WTC11 (cell line): Measurements from ENCODE around the gene UPP1. TPM values are rescaled to one million over a fixed set of nuclear protein-coding genes. Genes with fewer than 3 reads are reported as not detected.

ENCODE experiments used
- ATAC-seq: fragments of 200-7000 bp; cut with Tn5 transposase; 2 replicates; pipeline ENCODE4 v1.10.0; 2021; ENCODE audit warnings: mild to moderate bottlenecking, moderate library complexity
- CTCF ChIA-PET: fragments of 300-600 bp; sonication (Branson Sonifier 250); formaldehyde crosslinking; loops from one replicate; lab custom pipeline; 2021; ENCODE audit warnings: antibody characterized with exemption; lab: Charles Lee
- POLR2A ChIA-PET: fragments of 350-600 bp; sonication (Branson Sonifier 250); formaldehyde crosslinking; loops from one replicate; lab custom pipeline; 2021; ENCODE audit warnings: antibody characterized with exemption; lab: Charles Lee
- DNase-seq: peaks from one replicate; pipeline ENCODE4 v3.0.0; 2021; ENCODE audit warnings: low spot score
- H3K27ac Mint-ChIP-seq: 2 replicates; pipeline ENCODE4 v1.8.0; 2021; ENCODE audit warnings: mixed read lengths
- H3K27me3 Mint-ChIP-seq: 2 replicates; pipeline ENCODE4 v1.8.0; 2021; ENCODE audit warnings: low read depth, mild to moderate bottlenecking, moderate library complexity, mixed read lengths
- H3K36me3 Mint-ChIP-seq: 2 replicates; pipeline ENCODE4 v1.8.0; 2021; ENCODE audit warnings: mixed read lengths
- H3K4me1 Mint-ChIP-seq: 2 replicates; pipeline ENCODE4 v1.8.0; 2022; ENCODE audit warnings: mixed read lengths
- H3K4me3 Mint-ChIP-seq: 2 replicates; pipeline ENCODE4 v1.8.0; 2021; ENCODE audit warnings: mild to moderate bottlenecking, moderate library complexity, mixed read lengths
- H3K9me3 Mint-ChIP-seq: 2 replicates; pipeline ENCODE4 v1.8.0; 2021; ENCODE audit warnings: mixed read lengths
- ATF1 ChIP-seq: sonication (generic); formaldehyde crosslinking; IDR thresholded peaks from 2 replicates; pipeline ENCODE4 v1.8.1; 2023; ENCODE audit warnings: mild to moderate bottlenecking, moderate library complexity, missing genetic modification reagents
- CREB1 ChIP-seq: sonication (generic); formaldehyde crosslinking; IDR thresholded peaks from 2 replicates; pipeline ENCODE4 v1.8.0; 2023; ENCODE audit warnings: mild to moderate bottlenecking, missing genetic modification reagents
- CREM ChIP-seq: sonication (generic); formaldehyde crosslinking; IDR thresholded peaks from 2 replicates; pipeline ENCODE4 v1.8.1; 2022; ENCODE audit warnings: mild to moderate bottlenecking, missing genetic modification reagents, moderate library complexity
- ELF4 ChIP-seq: sonication (generic); formaldehyde crosslinking; IDR thresholded peaks from 2 replicates; pipeline ENCODE4 v1.8.1; 2022; ENCODE audit warnings: low read depth, mild to moderate bottlenecking, moderate library complexity, missing genetic modification reagents
- GABPB1 ChIP-seq: sonication (generic); formaldehyde crosslinking; IDR thresholded peaks from 2 replicates; pipeline ENCODE4 v1.8.1; 2023; ENCODE audit warnings: mild to moderate bottlenecking, missing genetic modification reagents
- GRHL2 ChIP-seq: fragments of 250-450 bp; sonication (Bioruptor Pico); IDR thresholded peaks from 2 replicates; pipeline ENCODE4 v1.8.0; 2022; ENCODE audit warnings: mild to moderate bottlenecking, moderate library complexity; ENCODE audit not compliant: insufficient replicate concordance, severe bottlenecking
- NR3C1 ChIP-seq: sonication (generic); formaldehyde crosslinking; conservative IDR thresholded peaks from 2 replicates; pipeline ENCODE4 v1.8.1; 2023; ENCODE audit warnings: low read depth, mild to moderate bottlenecking, missing genetic modification reagents
- RELA ChIP-seq: sonication (generic); formaldehyde crosslinking; IDR thresholded peaks from 2 replicates; pipeline ENCODE4 v1.8.1; 2022; ENCODE audit warnings: missing genetic modification reagents, mild to moderate bottlenecking, borderline replicate concordance
- RORB ChIP-seq: fragments of 250-450 bp; sonication (Bioruptor Pico); IDR thresholded peaks from 2 replicates; pipeline ENCODE4 v1.9.0; 2021; ENCODE audit warnings: mild to moderate bottlenecking
- TCF7 ChIP-seq: sonication (generic); formaldehyde crosslinking; IDR thresholded peaks from 2 replicates; pipeline ENCODE4 v1.8.0; 2022; ENCODE audit warnings: mild to moderate bottlenecking, low read depth, missing genetic modification reagents, moderate library complexity
- TEAD1 ChIP-seq: sonication (generic); formaldehyde crosslinking; IDR thresholded peaks from 2 replicates; pipeline ENCODE4 v1.8.0; 2022; ENCODE audit warnings: mild to moderate bottlenecking, missing genetic modification reagents
- TP53 ChIP-seq: sonication (generic); formaldehyde crosslinking; IDR thresholded peaks from 2 replicates; pipeline ENCODE4 v1.8.1; 2023; ENCODE audit warnings: mild to moderate bottlenecking, missing genetic modification reagents
- ZNF138 ChIP-seq: sonication (generic); formaldehyde crosslinking; conservative IDR thresholded peaks from 2 replicates; pipeline ENCODE4 v1.8.1; 2022; ENCODE audit warnings: mild to moderate bottlenecking, moderate library complexity, missing genetic modification reagents
- ZNF232 ChIP-seq: sonication (generic); formaldehyde crosslinking; IDR thresholded peaks from 2 replicates; pipeline ENCODE4 v1.8.0; 2022; ENCODE audit warnings: mild to moderate bottlenecking, missing genetic modification reagents
- ZNF423 ChIP-seq: fragments of 250-450 bp; sonication (Bioruptor Pico); IDR thresholded peaks from 2 replicates; pipeline ENCODE4 v2.1.2; 2022; ENCODE audit warnings: mild to moderate bottlenecking, moderate library complexity
- total RNA-seq: library from RNA; stranded (reverse); gene quantifications from 3 replicates; pipeline ENCODE4 v1.2.3, GENCODE V29; 2021
- TF ChIP-seq, protein P1 (sequence below): sonication (generic); formaldehyde crosslinking; IDR thresholded peaks from 2 replicates; pipeline ENCODE4 v1.8.1; 2022; ENCODE audit warnings: missing genetic modification reagents, borderline replicate concordance
- TF ChIP-seq, protein P2 (sequence below): sonication (generic); formaldehyde crosslinking; IDR thresholded peaks from 2 replicates; pipeline ENCODE4 v1.8.0; 2022; ENCODE audit warnings: missing genetic modification reagents
- TF ChIP-seq, protein P3 (sequence below): sonication (generic); formaldehyde crosslinking; IDR thresholded peaks from 2 replicates; pipeline ENCODE4 v1.8.0; 2022; ENCODE audit warnings: mild to moderate bottlenecking, missing genetic modification reagents
- TF ChIP-seq, protein P4 (sequence below): sonication (generic); formaldehyde crosslinking; conservative IDR thresholded peaks from 2 replicates; pipeline ENCODE4 v1.8.1; 2022; ENCODE audit warnings: mild to moderate bottlenecking, missing genetic modification reagents
- TF ChIP-seq, protein P5 (sequence below): sonication (generic); formaldehyde crosslinking; IDR thresholded peaks from 2 replicates; pipeline ENCODE4 v1.8.0; 2022; ENCODE audit warnings: mild to moderate bottlenecking, missing genetic modification reagents
- TF ChIP-seq, protein P6 (sequence below): fragments of 250-450 bp; sonication (Bioruptor Pico); IDR thresholded peaks from 2 replicates; pipeline ENCODE4 v1.9.0; 2021; ENCODE audit warnings: mild to moderate bottlenecking
- TF ChIP-seq, protein P7 (sequence below): sonication (generic); formaldehyde crosslinking; IDR thresholded peaks from 2 replicates; pipeline ENCODE4 v1.8.1; 2023; ENCODE audit warnings: mild to moderate bottlenecking, missing genetic modification reagents
- TF ChIP-seq, protein P8 (sequence below): fragments of 250-450 bp; sonication (Bioruptor Pico); IDR thresholded peaks from 2 replicates; pipeline ENCODE4 v2.1.2; 2022; ENCODE audit warnings: mild to moderate bottlenecking, moderate library complexity

Gene UPP1
- total RNA-seq, 1 experiment from 2014 or later, result 55.6 TPM

DNA sequence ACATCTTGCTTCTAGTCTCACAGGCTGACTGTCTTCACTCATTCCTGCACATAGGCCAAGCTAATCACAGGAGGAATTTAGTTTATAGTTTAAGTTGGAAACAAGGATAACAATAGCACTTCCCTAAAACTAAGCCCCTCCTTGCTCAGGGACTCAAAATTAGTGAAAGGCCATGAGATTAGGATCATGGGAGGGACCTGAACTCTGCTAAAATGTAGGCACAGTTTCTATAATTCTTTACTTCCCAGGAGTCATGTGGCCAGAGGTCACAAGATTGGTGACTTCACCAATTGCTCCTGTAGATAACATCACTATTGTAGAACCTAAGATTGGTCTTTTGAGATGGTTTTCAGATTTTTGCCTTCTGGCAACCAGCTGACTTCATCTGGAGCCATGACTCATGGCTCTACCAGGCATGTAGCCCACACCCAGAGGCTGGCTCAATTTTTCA is 14.8 kb upstream of the UPP1 start:
- Mint-ChIP-seq H3K4me1 (no peaks in the 10 kb centered on the region), H3K27me3 (no peaks in the 10 kb centered on the region), H3K27ac (no peak overlapping the region), H3K9me3 (peaks cover 10% of the 10 kb centered on the region), H3K36me3 (peaks cover 4% of the 10 kb centered on the region), H3K4me3 (no peak overlapping the region)
- DNase-seq (no peak), ATAC-seq (no peak)
- ChIA-PET CTCF (no interaction called here), POLR2A (no interaction called here)
- TF ChIP-seq ELF4 (CRISPR knock-in tag) (no peak), TCF7 (CRISPR knock-in tag) (no peak), ATF1 (CRISPR knock-in tag) (no peak), RORB (no peak), GRHL2 (CRISPR knock-in tag) (no peak), CREM (CRISPR knock-in tag) (no peak), GABPB1 (CRISPR knock-in tag) (no peak), CREB1 (CRISPR knock-in tag) (no peak), ZNF232 (CRISPR knock-in tag) (no peak), TP53 (CRISPR knock-in tag) (no peak), ZNF423 (CRISPR knock-in tag) (no peak), NR3C1 (CRISPR knock-in tag) (no peak), ZNF138 (CRISPR knock-in tag) (no peak)
- TF ChIP-seq, protein P1, sequence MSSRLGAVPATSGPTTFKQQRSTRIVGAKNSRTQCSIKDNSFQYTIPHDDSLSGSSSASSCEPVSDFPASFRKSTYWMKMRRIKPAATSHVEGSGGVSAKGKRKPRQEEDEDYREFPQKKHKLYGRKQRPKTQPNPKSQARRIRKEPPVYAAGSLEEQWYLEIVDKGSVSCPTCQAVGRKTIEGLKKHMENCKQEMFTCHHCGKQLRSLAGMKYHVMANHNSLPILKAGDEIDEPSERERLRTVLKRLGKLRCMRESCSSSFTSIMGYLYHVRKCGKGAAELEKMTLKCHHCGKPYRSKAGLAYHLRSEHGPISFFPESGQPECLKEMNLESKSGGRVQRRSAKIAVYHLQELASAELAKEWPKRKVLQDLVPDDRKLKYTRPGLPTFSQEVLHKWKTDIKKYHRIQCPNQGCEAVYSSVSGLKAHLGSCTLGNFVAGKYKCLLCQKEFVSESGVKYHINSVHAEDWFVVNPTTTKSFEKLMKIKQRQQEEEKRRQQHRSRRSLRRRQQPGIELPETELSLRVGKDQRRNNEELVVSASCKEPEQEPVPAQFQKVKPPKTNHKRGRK, result no peak
- TF ChIP-seq, protein P2, sequence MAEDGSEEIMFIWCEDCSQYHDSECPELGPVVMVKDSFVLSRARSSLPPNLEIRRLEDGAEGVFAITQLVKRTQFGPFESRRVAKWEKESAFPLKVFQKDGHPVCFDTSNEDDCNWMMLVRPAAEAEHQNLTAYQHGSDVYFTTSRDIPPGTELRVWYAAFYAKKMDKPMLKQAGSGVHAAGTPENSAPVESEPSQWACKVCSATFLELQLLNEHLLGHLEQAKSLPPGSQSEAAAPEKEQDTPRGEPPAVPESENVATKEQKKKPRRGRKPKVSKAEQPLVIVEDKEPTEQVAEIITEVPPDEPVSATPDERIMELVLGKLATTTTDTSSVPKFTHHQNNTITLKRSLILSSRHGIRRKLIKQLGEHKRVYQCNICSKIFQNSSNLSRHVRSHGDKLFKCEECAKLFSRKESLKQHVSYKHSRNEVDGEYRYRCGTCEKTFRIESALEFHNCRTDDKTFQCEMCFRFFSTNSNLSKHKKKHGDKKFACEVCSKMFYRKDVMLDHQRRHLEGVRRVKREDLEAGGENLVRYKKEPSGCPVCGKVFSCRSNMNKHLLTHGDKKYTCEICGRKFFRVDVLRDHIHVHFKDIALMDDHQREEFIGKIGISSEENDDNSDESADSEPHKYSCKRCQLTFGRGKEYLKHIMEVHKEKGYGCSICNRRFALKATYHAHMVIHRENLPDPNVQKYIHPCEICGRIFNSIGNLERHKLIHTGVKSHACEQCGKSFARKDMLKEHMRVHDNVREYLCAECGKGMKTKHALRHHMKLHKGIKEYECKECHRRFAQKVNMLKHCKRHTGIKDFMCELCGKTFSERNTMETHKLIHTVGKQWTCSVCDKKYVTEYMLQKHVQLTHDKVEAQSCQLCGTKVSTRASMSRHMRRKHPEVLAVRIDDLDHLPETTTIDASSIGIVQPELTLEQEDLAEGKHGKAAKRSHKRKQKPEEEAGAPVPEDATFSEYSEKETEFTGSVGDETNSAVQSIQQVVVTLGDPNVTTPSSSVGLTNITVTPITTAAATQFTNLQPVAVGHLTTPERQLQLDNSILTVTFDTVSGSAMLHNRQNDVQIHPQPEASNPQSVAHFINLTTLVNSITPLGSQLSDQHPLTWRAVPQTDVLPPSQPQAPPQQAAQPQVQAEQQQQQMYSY (CRISPR knock-in tag), result no peak
- TF ChIP-seq, protein P3, sequence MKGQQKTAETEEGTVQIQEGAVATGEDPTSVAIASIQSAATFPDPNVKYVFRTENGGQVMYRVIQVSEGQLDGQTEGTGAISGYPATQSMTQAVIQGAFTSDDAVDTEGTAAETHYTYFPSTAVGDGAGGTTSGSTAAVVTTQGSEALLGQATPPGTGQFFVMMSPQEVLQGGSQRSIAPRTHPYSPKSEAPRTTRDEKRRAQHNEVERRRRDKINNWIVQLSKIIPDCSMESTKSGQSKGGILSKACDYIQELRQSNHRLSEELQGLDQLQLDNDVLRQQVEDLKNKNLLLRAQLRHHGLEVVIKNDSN (CRISPR knock-in tag), result no peak
- TF ChIP-seq, protein P4, sequence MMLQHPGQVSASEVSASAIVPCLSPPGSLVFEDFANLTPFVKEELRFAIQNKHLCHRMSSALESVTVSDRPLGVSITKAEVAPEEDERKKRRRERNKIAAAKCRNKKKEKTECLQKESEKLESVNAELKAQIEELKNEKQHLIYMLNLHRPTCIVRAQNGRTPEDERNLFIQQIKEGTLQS (CRISPR knock-in tag), result no peak
- TF ChIP-seq, protein P5, sequence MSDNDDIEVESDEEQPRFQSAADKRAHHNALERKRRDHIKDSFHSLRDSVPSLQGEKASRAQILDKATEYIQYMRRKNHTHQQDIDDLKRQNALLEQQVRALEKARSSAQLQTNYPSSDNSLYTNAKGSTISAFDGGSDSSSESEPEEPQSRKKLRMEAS (CRISPR knock-in tag), result no peak

DNA sequence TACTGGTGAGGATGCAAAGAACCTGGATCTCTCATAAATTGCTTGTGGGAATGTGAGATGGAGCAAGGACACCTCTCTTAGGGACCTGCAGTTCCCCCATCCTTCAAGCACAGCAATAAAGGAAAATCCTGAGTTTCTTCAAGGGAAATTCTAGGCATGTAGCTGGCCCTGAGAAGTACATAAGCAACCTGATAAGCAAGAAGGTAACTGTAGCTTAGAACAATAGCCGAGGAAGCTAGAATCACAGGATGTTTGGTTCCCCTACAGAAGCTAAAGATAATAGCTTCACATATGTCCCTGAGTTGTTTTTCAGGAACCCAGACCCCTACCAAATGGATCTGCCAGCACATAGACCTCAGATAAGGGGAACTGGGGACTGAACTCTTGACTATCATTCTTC is 11.6 kb upstream of the UPP1 start:
- ChIA-PET POLR2A (interaction anchor here (1.0 kb wide), 1 partner anchor 9 kb away, joined by 3 read pairs; no protein-coding TSS in a partner anchor), CTCF (no interaction called here)
- no peaks in the 10 kb centered on the region for H3K36me3 Mint-ChIP-seq
- H3K27me3 Mint-ChIP-seq, result no peaks in the 10 kb centered on the region
- DNase-seq, result no peak
- no peak overlapping the region for H3K4me3 Mint-ChIP-seq
- no peak overlapping the region for H3K27ac Mint-ChIP-seq
- ATAC-seq, result no peak
- 0 out of 2 replicates have a peak, but pooled peaks cover under 1% of the 10 kb centered on the region for H3K4me1 Mint-ChIP-seq
- peaks cover 8% of the 10 kb centered on the region; the same call in 1 of the 2 replicates for H3K9me3 Mint-ChIP-seq
- TF ChIP-seq, protein P6, sequence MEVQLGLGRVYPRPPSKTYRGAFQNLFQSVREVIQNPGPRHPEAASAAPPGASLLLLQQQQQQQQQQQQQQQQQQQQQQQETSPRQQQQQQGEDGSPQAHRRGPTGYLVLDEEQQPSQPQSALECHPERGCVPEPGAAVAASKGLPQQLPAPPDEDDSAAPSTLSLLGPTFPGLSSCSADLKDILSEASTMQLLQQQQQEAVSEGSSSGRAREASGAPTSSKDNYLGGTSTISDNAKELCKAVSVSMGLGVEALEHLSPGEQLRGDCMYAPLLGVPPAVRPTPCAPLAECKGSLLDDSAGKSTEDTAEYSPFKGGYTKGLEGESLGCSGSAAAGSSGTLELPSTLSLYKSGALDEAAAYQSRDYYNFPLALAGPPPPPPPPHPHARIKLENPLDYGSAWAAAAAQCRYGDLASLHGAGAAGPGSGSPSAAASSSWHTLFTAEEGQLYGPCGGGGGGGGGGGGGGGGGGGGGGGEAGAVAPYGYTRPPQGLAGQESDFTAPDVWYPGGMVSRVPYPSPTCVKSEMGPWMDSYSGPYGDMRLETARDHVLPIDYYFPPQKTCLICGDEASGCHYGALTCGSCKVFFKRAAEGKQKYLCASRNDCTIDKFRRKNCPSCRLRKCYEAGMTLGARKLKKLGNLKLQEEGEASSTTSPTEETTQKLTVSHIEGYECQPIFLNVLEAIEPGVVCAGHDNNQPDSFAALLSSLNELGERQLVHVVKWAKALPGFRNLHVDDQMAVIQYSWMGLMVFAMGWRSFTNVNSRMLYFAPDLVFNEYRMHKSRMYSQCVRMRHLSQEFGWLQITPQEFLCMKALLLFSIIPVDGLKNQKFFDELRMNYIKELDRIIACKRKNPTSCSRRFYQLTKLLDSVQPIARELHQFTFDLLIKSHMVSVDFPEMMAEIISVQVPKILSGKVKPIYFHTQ (CRISPR knock-in tag), result no peak
- TF ChIP-seq RELA (CRISPR knock-in tag) (no peak), TEAD1 (CRISPR knock-in tag) (no peak)
- TF ChIP-seq, protein P7, sequence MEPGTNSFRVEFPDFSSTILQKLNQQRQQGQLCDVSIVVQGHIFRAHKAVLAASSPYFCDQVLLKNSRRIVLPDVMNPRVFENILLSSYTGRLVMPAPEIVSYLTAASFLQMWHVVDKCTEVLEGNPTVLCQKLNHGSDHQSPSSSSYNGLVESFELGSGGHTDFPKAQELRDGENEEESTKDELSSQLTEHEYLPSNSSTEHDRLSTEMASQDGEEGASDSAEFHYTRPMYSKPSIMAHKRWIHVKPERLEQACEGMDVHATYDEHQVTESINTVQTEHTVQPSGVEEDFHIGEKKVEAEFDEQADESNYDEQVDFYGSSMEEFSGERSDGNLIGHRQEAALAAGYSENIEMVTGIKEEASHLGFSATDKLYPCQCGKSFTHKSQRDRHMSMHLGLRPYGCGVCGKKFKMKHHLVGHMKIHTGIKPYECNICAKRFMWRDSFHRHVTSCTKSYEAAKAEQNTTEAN (CRISPR knock-in tag), result no peak
- TF ChIP-seq, protein P8, sequence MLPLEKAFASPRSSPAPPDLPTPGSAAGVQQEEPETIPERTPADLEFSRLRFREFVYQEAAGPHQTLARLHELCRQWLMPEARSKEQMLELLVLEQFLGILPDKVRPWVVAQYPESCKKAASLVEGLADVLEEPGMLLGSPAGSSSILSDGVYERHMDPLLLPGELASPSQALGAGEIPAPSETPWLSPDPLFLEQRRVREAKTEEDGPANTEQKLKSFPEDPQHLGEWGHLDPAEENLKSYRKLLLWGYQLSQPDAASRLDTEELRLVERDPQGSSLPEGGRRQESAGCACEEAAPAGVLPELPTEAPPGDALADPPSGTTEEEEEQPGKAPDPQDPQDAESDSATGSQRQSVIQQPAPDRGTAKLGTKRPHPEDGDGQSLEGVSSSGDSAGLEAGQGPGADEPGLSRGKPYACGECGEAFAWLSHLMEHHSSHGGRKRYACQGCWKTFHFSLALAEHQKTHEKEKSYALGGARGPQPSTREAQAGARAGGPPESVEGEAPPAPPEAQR (CRISPR knock-in tag), result no peak
